ENCODE results near the gene LPAR6. TPM values are rescaled to one million over a fixed set of nuclear protein-coding genes. Genes with fewer than 3 reads are reported as not detected.
"Not testable (repeated sequence)": the region's sequence is repeated elsewhere in the genome, so short reads cannot be mapped to it uniquely, and the experiment has no call there.

The LPAR6 gene
- total RNA-seq, 2 donors from 2014 or later, result 3.3 to 11.9 TPM

DNA sequence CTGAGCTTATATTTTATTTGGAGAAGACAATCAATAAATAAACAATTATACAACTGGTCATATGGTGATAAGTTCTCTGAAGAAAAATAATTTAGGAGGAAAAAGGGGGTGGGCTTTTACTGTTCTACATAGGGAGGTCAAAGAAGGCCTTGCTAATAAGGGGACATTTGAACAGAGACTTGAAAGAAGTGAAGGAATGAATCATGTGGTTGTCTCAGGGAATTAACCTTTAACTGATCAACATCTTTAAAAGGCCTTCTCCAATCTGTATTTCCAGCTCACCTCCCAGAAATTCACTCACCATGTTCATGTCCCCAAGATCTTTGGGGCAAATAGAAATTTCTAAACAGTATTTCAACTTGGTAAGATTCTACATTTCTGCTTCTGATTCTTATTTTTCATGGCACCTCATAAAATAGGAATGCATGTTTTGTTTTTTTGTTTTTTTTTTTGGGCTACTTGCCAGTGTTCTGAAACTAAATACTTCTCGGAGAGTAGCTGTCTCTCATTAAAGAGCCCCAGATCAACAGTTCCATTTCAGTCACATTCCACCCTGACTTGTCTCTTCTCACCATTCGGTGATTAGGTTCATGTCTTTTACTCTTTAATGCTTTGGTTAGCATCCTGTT lies 19.2 kb upstream of the LPAR6 start:
- H3K27ac Mint-ChIP-seq, result peak overlapping the region; percentile 76
- H3K4me3 Mint-ChIP-seq, result peak overlapping the region in 1 of 2 donors; percentile 73
- no peaks in the 10 kb centered on the region for H3K27me3 Mint-ChIP-seq (ENCODE audit: low read depth)
- no peak for DNase-seq
- peaks cover 2 to 3% of the 10 kb centered on the region in 2 donors for H3K36me3 Mint-ChIP-seq (ENCODE audit: insufficient read depth in 2 of 2)
- peaks cover 0 to 2% of the 10 kb centered on the region in 2 donors for H3K9me3 Mint-ChIP-seq
- H3K4me1 Mint-ChIP-seq (ENCODE audit: low read depth), result peaks cover 58% of the 10 kb centered on the region
- ATAC-seq (replicated peaks in 1 of 2), result no peak

- DNase-seq (no peak), ATAC-seq (replicated peaks in 1 of 2) (no peak)
- peaks cover 6 to 7% of the 10 kb centered on the region in 2 donors for H3K36me3 Mint-ChIP-seq (ENCODE audit: insufficient read depth in 2 of 2)
- H3K4me3 Mint-ChIP-seq, result peak overlapping the region in 1 of 2 donors; percentile 73
- H3K4me1 Mint-ChIP-seq (ENCODE audit: low read depth), result peaks cover 54% of the 10 kb centered on the region
- no peaks in the 10 kb centered on the region for H3K27me3 Mint-ChIP-seq (ENCODE audit: low read depth)
- peak overlapping the region; percentile 76 for H3K27ac Mint-ChIP-seq
- H3K9me3 Mint-ChIP-seq, result peaks cover 5% of the 10 kb centered on the region in 2 donors
These were observed 18.5 kb upstream of the LPAR6 start for GRCh38 chr13:48431431-48431830.

DNA sequence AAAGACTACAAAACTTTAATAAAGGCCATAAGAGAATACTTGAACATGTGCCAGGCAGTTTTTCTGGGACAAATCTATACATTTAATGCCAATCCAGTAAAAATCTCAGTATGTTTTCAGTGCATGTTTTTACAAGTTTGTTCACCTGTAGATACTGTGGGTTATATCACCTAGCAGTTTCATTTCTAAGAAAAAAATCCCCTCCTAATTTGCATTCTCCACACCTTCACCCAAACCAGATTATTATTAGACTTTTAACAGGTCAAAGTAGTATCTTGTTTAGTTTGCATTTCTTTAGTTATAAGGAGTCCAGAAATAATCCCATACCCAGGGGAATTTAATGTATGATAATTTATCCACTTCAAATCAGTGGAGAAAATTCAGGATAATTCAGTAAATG lies 17.0 kb upstream of the LPAR6 start:
- Mint-ChIP-seq H3K9me3 (peaks cover 4 to 5% of the 10 kb centered on the region in 2 donors), H3K4me3 (no peak overlapping the region), H3K27me3 (ENCODE audit: low read depth) (no peaks in the 10 kb centered on the region), H3K4me1 (ENCODE audit: low read depth) (peaks cover 42% of the 10 kb centered on the region), H3K36me3 (ENCODE audit: insufficient read depth in 2 of 2) (peaks cover 4 to 7% of the 10 kb centered on the region in 2 donors), H3K27ac (no peak overlapping the region)
- ATAC-seq (replicated peaks in 1 of 2) (no peak), DNase-seq (no peak)

GRCh38 chr13:48429036-48429435 lies 16.1 kb upstream of the LPAR6 start:
- DNase-seq (no peak), ATAC-seq (replicated peaks in 1 of 2) (peak; percentile 25 to 54)
- Mint-ChIP-seq H3K27me3 (ENCODE audit: low read depth) (no peaks in the 10 kb centered on the region), H3K9me3 (peaks cover 4 to 5% of the 10 kb centered on the region in 2 donors), H3K4me3 (no peak overlapping the region), H3K27ac (peak overlapping the region; percentile 38), H3K36me3 (ENCODE audit: insufficient read depth in 2 of 2) (peaks cover 4 to 7% of the 10 kb centered on the region in 2 donors), H3K4me1 (ENCODE audit: low read depth) (peaks cover 35% of the 10 kb centered on the region)

GRCh38 chr13:48426755-48427298 lies 13.9 kb upstream of the LPAR6 start:
- not testable (repeated sequence) for H3K27me3 Mint-ChIP-seq (ENCODE audit: low read depth); H3K4me3 Mint-ChIP-seq; H3K36me3 Mint-ChIP-seq (ENCODE audit: insufficient read depth in 2 of 2); H3K9me3 Mint-ChIP-seq
- Mint-ChIP-seq H3K27ac (peak overlapping the region; percentile 77), H3K4me1 (ENCODE audit: low read depth) (peaks cover 28% of the 10 kb centered on the region)
- DNase-seq, result peak in 1 of 2 donors; percentile 14
- peak in 1 of 2 donors; percentile 53 for ATAC-seq (replicated peaks in 1 of 2)

- ATAC-seq (replicated peaks in 1 of 2) (no peak), DNase-seq (no peak)
- H3K4me3 Mint-ChIP-seq, result no peak overlapping the region
- no peak overlapping the region for H3K27ac Mint-ChIP-seq
- H3K4me1 Mint-ChIP-seq (ENCODE audit: low read depth), result peaks cover 20% of the 10 kb centered on the region
- H3K9me3 Mint-ChIP-seq, result peaks cover 4 to 5% of the 10 kb centered on the region in 2 donors
- no peaks in the 10 kb centered on the region for H3K27me3 Mint-ChIP-seq (ENCODE audit: low read depth)
- peaks cover 4 to 7% of the 10 kb centered on the region in 2 donors for H3K36me3 Mint-ChIP-seq (ENCODE audit: insufficient read depth in 2 of 2)
These were observed 13.1 kb upstream of the LPAR6 start for GRCh38 chr13:48426052-48426451.

- Mint-ChIP-seq H3K4me3 (no peak overlapping the region), H3K4me1 (ENCODE audit: low read depth) (peaks cover 8% of the 10 kb centered on the region), H3K9me3 (peaks cover 6 to 14% of the 10 kb centered on the region in 2 donors), H3K36me3 (ENCODE audit: insufficient read depth in 2 of 2) (peaks cover 9 to 13% of the 10 kb centered on the region in 2 donors), H3K27ac (no peak overlapping the region), H3K27me3 (ENCODE audit: low read depth) (no peaks in the 10 kb centered on the region)
- DNase-seq (no peak), ATAC-seq (replicated peaks in 1 of 2) (no peak)
These were observed 11.3 kb upstream of the LPAR6 start for GRCh38 chr13:48424212-48424611.

DNA sequence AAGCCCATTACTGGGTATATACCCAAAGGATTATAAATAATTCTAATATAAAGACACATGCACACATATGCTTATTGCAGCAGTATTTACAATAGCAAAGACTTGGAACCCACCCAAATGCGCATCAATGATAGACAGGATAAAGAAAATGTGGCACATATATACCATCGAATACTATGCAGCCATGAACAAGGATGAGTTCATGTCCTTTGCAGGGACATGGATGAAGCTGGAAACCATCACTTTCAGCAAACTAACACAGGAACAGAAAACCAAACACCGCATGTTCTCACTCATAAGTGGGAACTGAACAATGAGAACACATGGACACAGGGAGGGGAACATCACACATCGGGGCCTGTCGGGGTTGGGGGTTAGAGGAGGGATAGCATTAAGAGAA lies 9.1 kb upstream of the LPAR6 start:
- H3K36me3 Mint-ChIP-seq (ENCODE audit: insufficient read depth in 2 of 2), result peaks cover 22% of the 10 kb centered on the region in 2 donors

DNA sequence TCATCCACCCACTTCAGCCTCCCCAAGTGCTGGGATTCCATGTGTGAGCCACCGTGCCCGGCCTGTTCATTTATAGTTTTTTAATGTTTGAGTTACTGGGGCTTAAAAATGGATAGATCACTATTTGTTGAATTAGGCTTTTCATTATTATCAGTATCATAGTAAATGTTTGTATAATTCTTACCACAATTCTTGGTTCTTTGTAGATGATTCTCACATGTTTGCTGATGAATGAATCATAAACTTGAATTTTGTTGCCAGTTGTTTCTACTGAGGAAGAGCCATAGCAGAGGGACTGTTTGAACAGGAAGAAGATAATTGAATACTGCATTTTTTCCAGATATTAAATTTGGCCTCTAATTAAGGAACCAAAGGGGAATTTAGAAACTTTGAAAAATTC lies 2.6 kb upstream of the LPAR6 start:
- no peak for DNase-seq
- Mint-ChIP-seq H3K36me3 (ENCODE audit: insufficient read depth in 2 of 2) (peaks cover 20 to 22% of the 10 kb centered on the region in 2 donors), H3K27ac (no peak overlapping the region), H3K27me3 (ENCODE audit: low read depth) (no peaks in the 10 kb centered on the region), H3K4me1 (ENCODE audit: low read depth) (peaks cover 24% of the 10 kb centered on the region), H3K9me3 (peaks cover 9 to 12% of the 10 kb centered on the region in 2 donors), H3K4me3 (peak overlapping the region in 1 of 2 donors; percentile 58)
- no peak for ATAC-seq (replicated peaks in 1 of 2)

More for the DNA sequence above, 9.1 kb upstream of the LPAR6 start:
- not testable (repeated sequence) for H3K27ac Mint-ChIP-seq; ATAC-seq (replicated peaks in 1 of 2); H3K4me1 Mint-ChIP-seq (ENCODE audit: low read depth); DNase-seq; H3K27me3 Mint-ChIP-seq (ENCODE audit: low read depth); H3K4me3 Mint-ChIP-seq
- H3K9me3 Mint-ChIP-seq, result peaks cover 13 to 19% of the 10 kb centered on the region in 2 donors

DNA sequence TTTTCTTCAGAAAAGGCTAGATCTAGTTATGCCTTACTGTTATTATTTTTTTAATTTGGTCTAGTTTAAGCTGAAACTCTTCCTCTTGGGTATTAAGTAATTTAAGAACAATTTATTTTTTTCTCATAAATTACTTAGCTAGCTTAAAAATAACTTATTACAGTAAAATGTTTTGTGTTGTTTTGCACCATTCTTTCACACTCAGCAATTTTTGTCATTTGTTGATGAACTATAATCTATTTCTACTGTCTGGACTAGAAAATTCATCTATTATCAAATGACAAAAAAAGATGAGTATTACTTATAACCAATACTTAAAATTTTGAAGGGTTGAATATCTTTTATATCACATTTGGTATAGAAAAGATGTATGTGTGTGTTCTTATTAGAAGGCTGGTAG lies 1.6 kb upstream of the LPAR6 start:
- peaks cover 15 to 22% of the 10 kb centered on the region in 2 donors for H3K36me3 Mint-ChIP-seq (ENCODE audit: insufficient read depth in 2 of 2)
- peak overlapping the region in 1 of 2 donors; percentile 58 for H3K4me3 Mint-ChIP-seq
- H3K9me3 Mint-ChIP-seq, result peaks cover 6 to 9% of the 10 kb centered on the region in 2 donors
- ATAC-seq (replicated peaks in 1 of 2), result no peak
- DNase-seq, result no peak
- no peaks in the 10 kb centered on the region for H3K27me3 Mint-ChIP-seq (ENCODE audit: low read depth)
- no peak overlapping the region for H3K27ac Mint-ChIP-seq
- H3K4me1 Mint-ChIP-seq (ENCODE audit: low read depth), result peaks cover 34% of the 10 kb centered on the region

GRCh38 chr13:48411841-48412531 lies 927 bp downstream of the LPAR6 start:
- H3K27ac Mint-ChIP-seq, result peak overlapping the region; percentile 99
- ATAC-seq (replicated peaks in 1 of 2), result peak; percentile 64 to 68
- no peaks in the 10 kb centered on the region for H3K9me3 Mint-ChIP-seq
- DNase-seq, result no peak
- no peaks in the 10 kb centered on the region for H3K27me3 Mint-ChIP-seq (ENCODE audit: low read depth)
- H3K4me3 Mint-ChIP-seq, result peak overlapping the region; percentile 83 to 98
- peaks cover 53% of the 10 kb centered on the region for H3K4me1 Mint-ChIP-seq (ENCODE audit: low read depth)
- peaks cover 3 to 4% of the 10 kb centered on the region in 2 donors for H3K36me3 Mint-ChIP-seq (ENCODE audit: insufficient read depth in 2 of 2)

DNA sequence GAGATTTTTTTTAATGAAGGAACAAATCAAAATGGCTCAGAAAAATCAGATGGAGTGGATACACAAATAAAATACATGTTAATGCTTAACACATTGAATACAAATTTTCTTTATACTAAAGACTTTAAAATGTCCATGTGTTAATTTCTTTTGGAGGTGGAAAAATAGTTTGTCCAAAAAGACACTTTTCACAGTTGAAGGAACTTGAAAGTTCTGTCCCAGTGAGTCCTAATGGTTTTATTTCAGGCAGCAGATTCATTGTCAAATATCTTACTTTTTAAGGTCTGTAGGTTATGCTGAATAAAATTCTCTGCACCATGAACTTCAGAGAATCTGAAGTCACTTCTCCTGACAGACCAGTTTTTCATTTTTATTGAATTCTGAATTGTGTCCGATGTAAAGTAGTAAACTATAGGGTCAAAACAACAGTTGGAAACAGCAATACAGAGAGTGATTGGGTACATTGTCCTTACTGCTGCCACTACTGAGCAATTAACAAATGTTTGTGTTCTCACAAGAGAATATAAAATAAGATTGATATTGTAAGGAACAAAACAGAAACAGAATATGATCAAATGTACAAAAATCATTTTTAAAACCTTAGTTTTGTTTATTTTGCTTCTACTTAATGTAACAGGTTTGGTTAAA lies 1.6 kb downstream of the LPAR6 start:
- Mint-ChIP-seq H3K4me1 (ENCODE audit: low read depth) (peaks cover 53% of the 10 kb centered on the region), H3K27me3 (ENCODE audit: low read depth) (no peaks in the 10 kb centered on the region), H3K4me3 (peak overlapping the region; percentile 83 to 98), H3K27ac (peak overlapping the region; percentile 99), H3K36me3 (ENCODE audit: insufficient read depth in 2 of 2) (peaks cover 3 to 4% of the 10 kb centered on the region in 2 donors), H3K9me3 (no peaks in the 10 kb centered on the region)
- DNase-seq (no peak), ATAC-seq (replicated peaks in 1 of 2) (peak in 1 of 2 donors; percentile 41)

DNA sequence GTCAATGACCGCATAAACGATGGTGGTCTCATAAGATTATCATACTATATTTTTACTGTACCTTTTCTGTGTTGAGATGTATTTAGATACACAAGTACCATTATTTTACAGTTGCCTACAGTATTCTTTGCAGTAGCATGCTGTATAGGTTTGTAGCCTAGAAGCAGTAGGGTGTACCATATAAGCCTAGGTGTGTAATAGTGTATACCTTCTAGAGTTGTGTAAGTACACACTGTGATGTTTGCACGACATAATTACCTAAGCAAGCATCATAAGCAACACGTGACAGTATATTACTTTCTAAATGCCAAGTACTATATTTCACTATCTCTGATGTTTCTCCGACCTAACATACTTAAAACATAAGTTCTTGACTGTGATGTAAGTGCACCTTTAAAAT lies 2.7 kb downstream of the LPAR6 start:
- Mint-ChIP-seq H3K4me1 (ENCODE audit: low read depth) (peaks cover 56% of the 10 kb centered on the region), H3K36me3 (ENCODE audit: insufficient read depth in 2 of 2) (peaks cover 3% of the 10 kb centered on the region in 2 donors), H3K4me3 (peak overlapping the region; percentile 64 to 98), H3K27ac (peak overlapping the region; percentile 95), H3K9me3 (no peaks in the 10 kb centered on the region), H3K27me3 (ENCODE audit: low read depth) (no peaks in the 10 kb centered on the region)
- DNase-seq (no peak), ATAC-seq (replicated peaks in 1 of 2) (peak; percentile 37 to 65)

Measured in activated T-cell treated with anti-CD3 and anti-CD28 coated beads, Interleukin-2, amount 50 U/mL, for 72 hours (primary cell).